H1 (cell line): ENCODE results near the gene NPAT. TPM values are rescaled to one million over a fixed set of nuclear protein-coding genes. Genes with fewer than 3 reads are reported as not detected.

ENCODE experiments used
- CTCF ChIA-PET: fragments of 300-600 bp; sonication (Branson Sonifier 250); formaldehyde crosslinking; loops from one replicate; lab custom pipeline; 2021; ENCODE audit not compliant: partially characterized antibody; lab: Charles Lee
- POLR2A ChIA-PET: fragments of 300-600 bp; sonication (Branson Sonifier 250); formaldehyde crosslinking; loops from one replicate; lab custom pipeline; 2021; ENCODE audit warnings: inconsistent platforms; ENCODE audit not compliant: partially characterized antibody; lab: Charles Lee
- DNase-seq, 2 experiments: peaks; one replicate each; pipeline versions ENCODE4 v3.0.0 to v3.0.0-alpha.2; 2010 to 2022; ENCODE audit warnings: low spot score in 2 of 2, low read depth in 1 of 2, mixed read lengths in 1 of 2
- FAIRE-seq: peaks from 2 replicates; lab custom pipeline; 2011; peaks lifted over from hg19 to GRCh38; lab: Jason Lieb, UNC
- H2AFZ ChIP-seq: 2 replicates; pipeline ENCODE4 v1.8.1; 2012; ENCODE audit warnings: low read length, inconsistent platforms
- H2AK5ac ChIP-seq: 2 replicates; pipeline ENCODE4 v1.6.1; 2013; ENCODE audit warnings: low read depth, low read length
- H2BK120ac ChIP-seq: replicated peaks from 2 replicates; pipeline ENCODE3; 2013; ENCODE audit warnings: low read depth, low read length, inconsistent platforms
- H2BK12ac ChIP-seq: 2 replicates; pipeline ENCODE4 v1.6.1; 2013; ENCODE audit warnings: low read depth, low read length
- H2BK15ac ChIP-seq: 2 replicates; pipeline ENCODE4 v1.6.1; 2013; ENCODE audit warnings: low read length
- H2BK20ac ChIP-seq: 2 replicates; pipeline ENCODE4 v1.6.1; 2013; ENCODE audit warnings: low read length
- H2BK5ac ChIP-seq: 2 replicates; pipeline ENCODE4 v1.6.1; 2013; ENCODE audit warnings: low read depth, low read length
- H3K14ac ChIP-seq: 2 replicates; pipeline ENCODE4 v1.6.1; 2013; ENCODE audit warnings: inconsistent platforms; ENCODE audit not compliant: insufficient read length
- H3K18ac ChIP-seq: 2 replicates; pipeline ENCODE4 v1.6.1; 2013; ENCODE audit warnings: low read length; ENCODE audit errors: extremely low read depth
- H3K23ac ChIP-seq: 2 replicates; pipeline ENCODE4 v1.6.1; 2013; ENCODE audit warnings: inconsistent platforms; ENCODE audit not compliant: insufficient read length
- H3K23me2 ChIP-seq: 2 replicates; pipeline ENCODE4 v1.6.1; 2013; ENCODE audit warnings: low read depth, low read length
- H3K27ac ChIP-seq: 2 replicates; pipeline ENCODE4 v1.6.1; 2011; ENCODE audit warnings: low read depth, low read length, inconsistent platforms
- H3K27me3 ChIP-seq, 4 experiments: replicated peaks in 1 of 4; 1 replicate in 1 of 4; 2 replicates in 3 of 4; pipeline versions ENCODE4 v1.6.1 to v1.8.1; 2011 to 2013; ENCODE audit warnings: low read length in 3 of 4, mild to moderate bottlenecking in 3 of 4, inconsistent platforms in 2 of 4, mixed read lengths in 2 of 4, moderate library complexity in 1 of 4; ENCODE audit not compliant: control insufficient read depth in 3 of 4, insufficient read depth in 3 of 4; ENCODE audit errors: extremely low read depth in 1 of 4
- H3K36me3 ChIP-seq, 4 experiments: 2 replicates each; pipeline versions ENCODE4 v1.6.1 to v1.8.1; 2011 to 2013; ENCODE audit warnings: mild to moderate bottlenecking in 4 of 4, low read length in 3 of 4, moderate library complexity in 2 of 4, control low read depth in 1 of 4, inconsistent platforms in 1 of 4; ENCODE audit not compliant: insufficient read depth in 4 of 4, control insufficient read depth in 2 of 4
- H3K4ac ChIP-seq: replicated peaks from 2 replicates; pipeline ENCODE3; 2013; ENCODE audit warnings: low read length, low read depth, mixed read lengths, inconsistent platforms; ENCODE audit not compliant: insufficient read length
- H3K4me1 ChIP-seq, 4 experiments: replicated peaks in 1 of 4; 1 replicate in 1 of 4; 2 replicates in 3 of 4; pipeline versions ENCODE4 v1.6.1 to v1.8.1; 2011 to 2013; ENCODE audit warnings: low read length in 3 of 4, inconsistent platforms in 2 of 4, mixed read lengths in 1 of 4; ENCODE audit not compliant: insufficient read depth in 4 of 4, control insufficient read depth in 3 of 4
- H3K4me2 ChIP-seq, 2 experiments: 2 replicates each; pipeline versions ENCODE4 v1.6.1 to v1.8.1; 2011 to 2013; ENCODE audit warnings: low read depth in 2 of 2, low read length in 2 of 2, control low read depth in 1 of 2, inconsistent platforms in 1 of 2, mild to moderate bottlenecking in 1 of 2; ENCODE audit not compliant: insufficient read depth in 1 of 2
- H3K4me3 ChIP-seq, 4 experiments: fragments of 200-600, 300-600 bp in 1 of 4; sonication (generic), shearing (Covaris generic), sonication (Bioruptor Twin) in 1 of 4; 2 replicates each; pipeline versions ENCODE4 v1.5.1 to v1.8.1; 2011 to 2016; ENCODE audit warnings: low read length in 4 of 4, low read depth in 3 of 4, control low read depth in 2 of 4, inconsistent platforms in 2 of 4, mild to moderate bottlenecking in 2 of 4, mixed read lengths in 1 of 4, moderate library complexity in 1 of 4; ENCODE audit not compliant: insufficient read depth in 2 of 4; ENCODE audit errors: extremely low read depth in 1 of 4
- H3K56ac ChIP-seq: replicated peaks from 2 replicates; pipeline ENCODE3; 2013; ENCODE audit warnings: low read depth, mild to moderate bottlenecking, mixed read lengths, low read length, inconsistent platforms; ENCODE audit not compliant: insufficient read length
- H3K79me1 ChIP-seq: 2 replicates; pipeline ENCODE4 v1.6.1; 2013; ENCODE audit warnings: low read depth, low read length, control low read depth
- H3K79me2 ChIP-seq, 2 experiments: 2 replicates each; pipeline versions ENCODE4 v1.6.1 to v1.8.1; 2012 to 2013; ENCODE audit warnings: low read length in 2 of 2, mild to moderate bottlenecking in 2 of 2, inconsistent platforms in 1 of 2; ENCODE audit not compliant: insufficient read depth in 2 of 2, control insufficient read depth in 1 of 2
- H3K9ac ChIP-seq, 4 experiments: replicated peaks in 1 of 4; 1 replicate in 1 of 4; 2 replicates in 3 of 4; pipeline versions ENCODE4 v1.6.1 to v1.8.1; 2011 to 2013; ENCODE audit warnings: low read depth in 3 of 4, low read length in 3 of 4, control low read depth in 2 of 4, mild to moderate bottlenecking in 2 of 4, moderate library complexity in 2 of 4, inconsistent platforms in 1 of 4; ENCODE audit errors: extremely low read depth in 1 of 4
- H3K9me3 ChIP-seq, 2 experiments: 2 replicates each; pipeline versions ENCODE4 v1.6.1 to v1.8.1; 2012 to 2013; ENCODE audit warnings: mild to moderate bottlenecking in 2 of 2, moderate library complexity in 2 of 2, control low read depth in 1 of 2, inconsistent platforms in 1 of 2, low read depth in 1 of 2, low read length in 1 of 2, mixed read lengths in 1 of 2; ENCODE audit not compliant: insufficient read depth in 2 of 2
- H4K20me1 ChIP-seq, 2 experiments: replicated peaks in 1 of 2; 2 replicates each; pipeline versions ENCODE3 to v1.8.1; 2011 to 2013; ENCODE audit warnings: inconsistent platforms in 2 of 2, low read length in 2 of 2, mild to moderate bottlenecking in 1 of 2; ENCODE audit not compliant: insufficient read depth in 2 of 2, control insufficient read depth in 1 of 2
- H4K5ac ChIP-seq: 2 replicates; pipeline ENCODE4 v1.6.1; 2013; ENCODE audit warnings: low read length, low read depth, mixed read lengths, inconsistent platforms; ENCODE audit not compliant: insufficient read length
- H4K8ac ChIP-seq: 2 replicates; pipeline ENCODE4 v1.8.0; 2013; ENCODE audit warnings: mild to moderate bottlenecking, moderate library complexity, low read length, inconsistent platforms; ENCODE audit not compliant: insufficient read depth; ENCODE audit errors: extremely low read depth
- H4K91ac ChIP-seq: replicated peaks from 2 replicates; pipeline ENCODE3; 2013; ENCODE audit warnings: low read length, mixed read lengths, inconsistent platforms; ENCODE audit not compliant: insufficient read length
- ASH2L ChIP-seq: fragments of 200-600, 300-600 bp; sonication (generic); IDR thresholded peaks from one replicate; pipeline ENCODE4 v1.7.1; 2017; ENCODE audit warnings: low read length
- EP300 ChIP-seq, 2 experiments: IDR thresholded peaks; 1 replicate in 1 of 2; 2 replicates in 1 of 2; pipeline ENCODE4 v1.6.1; 2011 to 2012; ENCODE audit warnings: low read depth in 2 of 2, low read length in 2 of 2, mild to moderate bottlenecking in 2 of 2, borderline replicate concordance in 1 of 2, inconsistent platforms in 1 of 2, moderate library complexity in 1 of 2
- EZH2 ChIP-seq: fragments of 200-600 bp; sonication (generic); IDR thresholded peaks from 2 replicates; pipeline ENCODE4 v1.7.1; 2012; ENCODE audit warnings: low read depth, mild to moderate bottlenecking, moderate library complexity, low read length, inconsistent platforms; ENCODE audit not compliant: severe bottlenecking
- JUND ChIP-seq: IDR thresholded peaks from 2 replicates; pipeline ENCODE4 v1.6.1; 2011; ENCODE audit warnings: mild to moderate bottlenecking, improper control_type of control experiment, low read length
- KDM1A ChIP-seq: fragments of 200-600, 300-600 bp; sonication (generic); IDR thresholded peaks from 2 replicates; pipeline ENCODE4 v1.7.1; 2016; ENCODE audit warnings: mild to moderate bottlenecking, low read length, borderline replicate concordance
- KDM4A ChIP-seq: IDR thresholded peaks from one replicate; pipeline ENCODE4 v1.7.1; 2012; ENCODE audit warnings: low read depth, mild to moderate bottlenecking, moderate library complexity, low read length, inconsistent platforms; ENCODE audit not compliant: severe bottlenecking
- NANOG ChIP-seq: IDR thresholded peaks from 2 replicates; pipeline ENCODE4 v1.6.1; 2011; ENCODE audit warnings: low read length, low read depth, mild to moderate bottlenecking, inconsistent platforms; ENCODE audit not compliant: insufficient read depth, poor library complexity, severe bottlenecking
- POLR2A ChIP-seq, 2 experiments: IDR thresholded peaks; 1 replicate in 1 of 2; 2 replicates in 1 of 2; pipeline ENCODE4 v1.6.1; 2011; ENCODE audit warnings: low read depth in 2 of 2, low read length in 2 of 2, mild to moderate bottlenecking in 2 of 2; ENCODE audit errors: control extremely low read depth in 1 of 2
- POLR2AphosphoS5 ChIP-seq: IDR thresholded peaks from 2 replicates; pipeline ENCODE4 v1.6.1; 2011; ENCODE audit warnings: low read depth, low read length
- RAD21 ChIP-seq, 2 experiments: IDR thresholded peaks in 1 of 2; conservative IDR thresholded peaks in 1 of 2; 2 replicates each; pipeline ENCODE4 v1.6.1; 2011; ENCODE audit warnings: low read depth in 2 of 2, low read length in 2 of 2, improper control_type of control experiment in 1 of 2, inconsistent platforms in 1 of 2, mild to moderate bottlenecking in 1 of 2, moderate library complexity in 1 of 2
- RFX5 ChIP-seq: IDR thresholded peaks from 2 replicates; pipeline ENCODE4 v1.6.1; 2011; ENCODE audit warnings: low read depth, low read length, improper control_type of control experiment, borderline replicate concordance
- SP4 ChIP-seq: IDR thresholded peaks from 2 replicates; pipeline ENCODE4 v1.6.1; 2012; ENCODE audit warnings: low read length, inconsistent platforms
- SRF ChIP-seq: IDR thresholded peaks from 2 replicates; pipeline ENCODE4 v1.6.1; 2011; ENCODE audit warnings: mild to moderate bottlenecking, low read depth, low read length, moderate library complexity
- TAF7 ChIP-seq: optimal IDR thresholded peaks from 2 replicates; pipeline ENCODE3; 2011; ENCODE audit warnings: low read depth, mild to moderate bottlenecking, inconsistent platforms, low read length, moderate library complexity, borderline replicate concordance
- WGBS, 2 experiments: shearing (Covaris generic) in 1 of 2; methylation state at CpG; one replicate each; pipeline versions ENCODE4 v1.1.6 to v1.1.7; 2013 to 2015; ENCODE audit warnings: low lambda C conversion rate in 2 of 2, mixed read lengths in 2 of 2, inconsistent platforms in 1 of 2, low coverage in 1 of 2, missing lambda C conversion rate in 1 of 2; ENCODE audit not compliant: insufficient replicate concordance in 2 of 2, insufficient coverage in 1 of 2, insufficient read length in 1 of 2; ENCODE audit errors: extremely low coverage in 1 of 2, missing lambda C conversion rate in 1 of 2; 5-methylcytosine and 5-hydroxymethylcytosine counted together
- polyA plus RNA-seq, 7 experiments: library from polyadenylated mRNA; depleted of rRNA in 3 of 7; stranded (reverse) in 5 of 7; unstranded in 2 of 7; fragments of >200 nt in 5 of 7; fragments of 200-250 nt in 2 of 7; gene quantifications; 1 replicate in 5 of 7; 2 replicates in 1 of 7; 4 replicates in 1 of 7; pipeline versions ENCODE4 v1.2.1 to v1.2.3, GENCODE V29; 2011 to 2013; ENCODE audit warnings: missing spikeins in 2 of 7, mixed read lengths in 2 of 7
- total RNA-seq: library from RNA; stranded (reverse); fragmentation: NEBNext Ultra II Directional; extraction: Animal tissue kit (Norgen Biotek cat#: 25700); gene quantifications from 2 replicates; pipeline ENCODE4 v1.2.1, GENCODE V29; 2021

Gene NPAT
- total and polyA plus RNA-seq, 2 of the 8 experiments (the other 6 are each of a cell fraction or from before 2014, with no cell fraction given) = 4.6 to 23.4 TPM

DNA sequence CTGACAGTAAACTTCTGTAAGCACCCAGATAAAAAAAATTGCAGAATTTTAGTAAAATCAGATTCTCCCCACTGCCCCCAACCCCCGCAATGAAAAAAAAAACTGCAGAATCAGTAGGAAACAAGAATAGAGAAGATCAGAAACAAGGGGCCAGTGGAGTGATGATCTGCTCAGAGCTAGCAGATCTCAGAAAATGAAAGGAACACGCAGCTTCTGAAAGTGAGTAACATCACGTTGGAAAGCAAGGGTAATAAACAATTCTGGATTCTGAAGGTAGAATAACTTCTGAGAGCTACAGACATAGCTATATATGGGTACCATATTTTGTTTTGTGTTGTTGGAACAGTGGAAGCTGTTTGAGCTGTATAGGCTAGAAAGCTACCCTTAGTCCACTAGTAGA, 77.8 kb downstream of the NPAT start:
- no peak for FAIRE-seq
- no peak overlapping the region for H2BK120ac ChIP-seq
- no peak overlapping the region for H2BK12ac ChIP-seq
- no peak overlapping the region for H3K14ac ChIP-seq
- no peak overlapping the region for H2BK5ac ChIP-seq
- 93% methylated on average over 3 of the region's 3 CpGs; no CpG with 5 or more reads in 1 of the 2 experiments for WGBS, 2 experiments
- H3K4me1 ChIP-seq = no peaks in the 10 kb centered on the region
- H4K8ac ChIP-seq = no peak overlapping the region
- no peak overlapping the region for H4K5ac ChIP-seq
- no peak overlapping the region for H3K18ac ChIP-seq
- H3K4me2 ChIP-seq = no peak overlapping the region
- TF ChIP-seq POLR2A (IDR thresholded peaks at IDR 0.05; ENCODE audit: control extremely low read depth in 1 of 2, low read depth in 2 of 2, low read length in 2 of 2) (no peak), JUND (no peak), POLR2AphosphoS5 (no peak), TAF7 (no peak), SP4 (no peak), RAD21 (IDR thresholded peaks at IDR 0.05 in 1 of 2, conservative IDR thresholded peaks at IDR 0.05 in 1 of 2; ENCODE audit: low read depth in 2 of 2, low read length in 2 of 2) (no peak), KDM1A (no peak), ASH2L (no peak), RFX5 (no peak), EZH2 (no peak), EP300 (IDR thresholded peaks at IDR 0.05; ENCODE audit: borderline replicate concordance in 1 of 2, low read depth in 2 of 2, low read length in 2 of 2) (no peak), NANOG (no peak), KDM4A (no peak), SRF (no peak)
- H2BK20ac ChIP-seq = no peak overlapping the region
- H3K4ac ChIP-seq = no peak overlapping the region
- H3K23me2 ChIP-seq = no peaks in the 10 kb centered on the region
- ChIA-PET CTCF (interaction anchor here (0.6 to 14.3 kb wide), 7 partner anchors 10 to 302 kb away, joined by 3 to 90 read pairs (median 4); partner anchors contain the start of gene ACAT1), POLR2A (interaction anchor here (1.3 kb wide), 1 partner anchor 11 kb away, joined by 3 read pairs; no protein-coding TSS in a partner anchor)
- H3K79me2 ChIP-seq = no peaks in the 10 kb centered on the region
- H3K56ac ChIP-seq = no peak overlapping the region
- H3K4me3 ChIP-seq = no peak overlapping the region
- no peak overlapping the region for H3K23ac ChIP-seq
- no peak for DNase-seq
- no peak overlapping the region for H3K9ac ChIP-seq
- no peaks in the 10 kb centered on the region for H3K79me1 ChIP-seq
- no peak overlapping the region for H4K91ac ChIP-seq
- peaks cover under 1 to 48% (median 15%) of the 10 kb centered on the region in 4 experiments; a peak in 7 of 8 replicates for H3K36me3 ChIP-seq
- H2AFZ ChIP-seq = no peak overlapping the region
- no peak overlapping the region for H2BK15ac ChIP-seq
- no peak overlapping the region for H3K27ac ChIP-seq
- H2AK5ac ChIP-seq = no peak overlapping the region
- H4K20me1 ChIP-seq = no peaks in the 10 kb centered on the region
- no peaks in the 10 kb centered on the region for H3K9me3 ChIP-seq
- H3K27me3 ChIP-seq = no peaks in the 10 kb centered on the region
